ENCODE results near the gene RELCH.

Gene RELCH

GRCh38 chr18:62258093-62258492 lies 71.0 kb downstream of the RELCH start:
- peaks cover 2% of the 10 kb centered on the region for H3K4me1 Mint-ChIP-seq
- H3K27ac Mint-ChIP-seq = no peak overlapping the region
- no peak for DNase-seq (ENCODE audit: low spot score in 2 of 2)
- no peaks in the 10 kb centered on the region for H3K9me3 Mint-ChIP-seq
- no peaks in the 10 kb centered on the region for H3K27me3 Mint-ChIP-seq
- no peak for ATAC-seq (ENCODE audit: low read depth)
- H3K36me3 Mint-ChIP-seq = peaks cover 27% of the 10 kb centered on the region
- H3K4me3 Mint-ChIP-seq = no peak overlapping the region

GRCh38 chr18:62258616-62259015 lies 71.6 kb downstream of the RELCH start:
- no peak overlapping the region for H3K27ac Mint-ChIP-seq
- H3K36me3 Mint-ChIP-seq = peaks cover 27% of the 10 kb centered on the region
- DNase-seq (ENCODE audit: low spot score in 2 of 2) (no peak), ATAC-seq (ENCODE audit: low read depth) (no peak)
- H3K9me3 Mint-ChIP-seq = no peaks in the 10 kb centered on the region
- H3K4me3 Mint-ChIP-seq = no peak overlapping the region
- no peaks in the 10 kb centered on the region for H3K27me3 Mint-ChIP-seq
- peaks cover 2% of the 10 kb centered on the region for H3K4me1 Mint-ChIP-seq

GRCh38 chr18:62262061-62262460 lies 75.0 kb downstream of the RELCH start:
- DNase-seq (ENCODE audit: low spot score in 2 of 2) (no peak), ATAC-seq (ENCODE audit: low read depth) (no peak)
- Mint-ChIP-seq H3K36me3 (peaks cover 28% of the 10 kb centered on the region), H3K9me3 (no peaks in the 10 kb centered on the region), H3K27ac (no peak overlapping the region), H3K27me3 (no peaks in the 10 kb centered on the region), H3K4me3 (no peak overlapping the region), H3K4me1 (peaks cover 2% of the 10 kb centered on the region)

- no peak overlapping the region for H3K27ac Mint-ChIP-seq
- no peak for ATAC-seq (ENCODE audit: low read depth)
- no peaks in the 10 kb centered on the region for H3K4me1 Mint-ChIP-seq
- no peak overlapping the region for H3K4me3 Mint-ChIP-seq
- H3K27me3 Mint-ChIP-seq = no peaks in the 10 kb centered on the region
- H3K9me3 Mint-ChIP-seq = no peaks in the 10 kb centered on the region
- peaks cover 18% of the 10 kb centered on the region for H3K36me3 Mint-ChIP-seq
- DNase-seq (ENCODE audit: low spot score in 2 of 2) = no peak
Measured at GRCh38 chr18:62264984-62265383, 77.9 kb downstream of the RELCH start.

GRCh38 chr18:62277045-62277444 lies 90.0 kb downstream of the RELCH start:
- DNase-seq (ENCODE audit: low spot score in 2 of 2) (no peak), ATAC-seq (ENCODE audit: low read depth) (no peak)
- no peaks in the 10 kb centered on the region for H3K27me3 Mint-ChIP-seq
- H3K4me1 Mint-ChIP-seq = no peaks in the 10 kb centered on the region
- peaks cover 19% of the 10 kb centered on the region for H3K36me3 Mint-ChIP-seq
- no peak overlapping the region for H3K4me3 Mint-ChIP-seq
- H3K27ac Mint-ChIP-seq = peak overlapping the region; percentile 36
- no peaks in the 10 kb centered on the region for H3K9me3 Mint-ChIP-seq

- Mint-ChIP-seq H3K36me3 (peaks cover 27% of the 10 kb centered on the region), H3K27ac (no peak overlapping the region), H3K4me1 (no peaks in the 10 kb centered on the region), H3K27me3 (no peaks in the 10 kb centered on the region), H3K9me3 (no peaks in the 10 kb centered on the region), H3K4me3 (no peak overlapping the region)
- ATAC-seq (ENCODE audit: low read depth) (no peak), DNase-seq (ENCODE audit: low spot score in 2 of 2) (no peak)
Measured at GRCh38 chr18:62279561-62279960, 92.5 kb downstream of the RELCH start.

GRCh38 chr18:62280058-62280457 lies 93.0 kb downstream of the RELCH start:
- no peak for ATAC-seq (ENCODE audit: low read depth)
- Mint-ChIP-seq H3K27ac (no peak overlapping the region), H3K27me3 (no peaks in the 10 kb centered on the region), H3K4me1 (no peaks in the 10 kb centered on the region), H3K4me3 (no peak overlapping the region), H3K9me3 (no peaks in the 10 kb centered on the region), H3K36me3 (peaks cover 26% of the 10 kb centered on the region)
- DNase-seq (ENCODE audit: low spot score in 2 of 2) = no peak

GRCh38 chr18:62280786-62281185 lies 93.7 kb downstream of the RELCH start:
- ATAC-seq (ENCODE audit: low read depth) (no peak), DNase-seq (ENCODE audit: low spot score in 2 of 2) (no peak)
- no peaks in the 10 kb centered on the region for H3K27me3 Mint-ChIP-seq
- peak overlapping the region; percentile 17 for H3K27ac Mint-ChIP-seq
- no peaks in the 10 kb centered on the region for H3K9me3 Mint-ChIP-seq
- H3K4me3 Mint-ChIP-seq = no peak overlapping the region
- H3K36me3 Mint-ChIP-seq = peaks cover 28% of the 10 kb centered on the region
- H3K4me1 Mint-ChIP-seq = no peaks in the 10 kb centered on the region

- DNase-seq (ENCODE audit: low spot score in 2 of 2) (no peak), ATAC-seq (ENCODE audit: low read depth) (no peak)
- no peaks in the 10 kb centered on the region for H3K27me3 Mint-ChIP-seq
- peaks cover 26% of the 10 kb centered on the region for H3K36me3 Mint-ChIP-seq
- H3K27ac Mint-ChIP-seq = no peak overlapping the region
- H3K4me1 Mint-ChIP-seq = no peaks in the 10 kb centered on the region
- H3K4me3 Mint-ChIP-seq = no peak overlapping the region
- H3K9me3 Mint-ChIP-seq = no peaks in the 10 kb centered on the region
Measured at GRCh38 chr18:62281684-62282083, 94.6 kb downstream of the RELCH start.

GRCh38 chr18:62282188-62282629 lies 95.2 kb downstream of the RELCH start:
- H3K27me3 Mint-ChIP-seq = no peaks in the 10 kb centered on the region
- DNase-seq (ENCODE audit: low spot score in 2 of 2) = no peak
- peaks cover 23% of the 10 kb centered on the region for H3K36me3 Mint-ChIP-seq
- no peak overlapping the region for H3K27ac Mint-ChIP-seq
- H3K9me3 Mint-ChIP-seq = no peaks in the 10 kb centered on the region
- H3K4me3 Mint-ChIP-seq = no peak overlapping the region
- no peak for ATAC-seq (ENCODE audit: low read depth)
- H3K4me1 Mint-ChIP-seq = no peaks in the 10 kb centered on the region

GRCh38 chr18:62284637-62285036 lies 97.6 kb downstream of the RELCH start:
- no peaks in the 10 kb centered on the region for H3K9me3 Mint-ChIP-seq
- peaks cover 14% of the 10 kb centered on the region for H3K4me1 Mint-ChIP-seq
- no peaks in the 10 kb centered on the region for H3K27me3 Mint-ChIP-seq
- H3K4me3 Mint-ChIP-seq = no peak overlapping the region
- DNase-seq (ENCODE audit: low spot score in 2 of 2) = no peak
- no peak overlapping the region for H3K27ac Mint-ChIP-seq
- ATAC-seq (ENCODE audit: low read depth) = no peak
- H3K36me3 Mint-ChIP-seq = peaks cover 23% of the 10 kb centered on the region

GRCh38 chr18:62285281-62285680 lies 98.2 kb downstream of the RELCH start:
- no peaks in the 10 kb centered on the region for H3K27me3 Mint-ChIP-seq
- peaks cover 22% of the 10 kb centered on the region for H3K36me3 Mint-ChIP-seq
- DNase-seq (ENCODE audit: low spot score in 2 of 2) (no peak), ATAC-seq (ENCODE audit: low read depth) (no peak)
- H3K9me3 Mint-ChIP-seq = no peaks in the 10 kb centered on the region
- H3K4me1 Mint-ChIP-seq = peaks cover 14% of the 10 kb centered on the region
- peak overlapping the region; percentile 57 for H3K27ac Mint-ChIP-seq
- H3K4me3 Mint-ChIP-seq = no peak overlapping the region

- H3K4me3 Mint-ChIP-seq = peak overlapping the region; percentile 4
- peaks cover 14% of the 10 kb centered on the region for H3K36me3 Mint-ChIP-seq
- H3K4me1 Mint-ChIP-seq = peaks cover 14% of the 10 kb centered on the region
Measured at GRCh38 chr18:62287781-62288664, 101.0 kb downstream of the RELCH start.

GRCh38 chr18:62288665-62289008 lies 101.6 kb downstream of the RELCH start:
- ATAC-seq (ENCODE audit: low read depth) = peak; percentile 97
- Mint-ChIP-seq H3K27ac (no peak overlapping the region), H3K4me3 (no peak overlapping the region), H3K27me3 (no peaks in the 10 kb centered on the region), H3K36me3 (peaks cover 9% of the 10 kb centered on the region), H3K4me1 (peaks cover 14% of the 10 kb centered on the region), H3K9me3 (no peaks in the 10 kb centered on the region)
- peak in 1 of 2 donors; percentile 26 for DNase-seq (ENCODE audit: low spot score in 2 of 2)

More at GRCh38 chr18:62287781-62288664, 101.0 kb downstream of the RELCH start:
- Mint-ChIP-seq H3K9me3 (no peaks in the 10 kb centered on the region), H3K27ac (peak overlapping the region; percentile 13), H3K27me3 (no peaks in the 10 kb centered on the region)
- DNase-seq (ENCODE audit: low spot score in 2 of 2) (no peak), ATAC-seq (ENCODE audit: low read depth) (peak; percentile 6)

GRCh38 chr18:62289047-62289446 lies 102.0 kb downstream of the RELCH start:
- ATAC-seq (ENCODE audit: low read depth) = no peak
- no peak overlapping the region for H3K27ac Mint-ChIP-seq
- H3K9me3 Mint-ChIP-seq = no peaks in the 10 kb centered on the region
- H3K36me3 Mint-ChIP-seq = peaks cover 9% of the 10 kb centered on the region
- no peak for DNase-seq (ENCODE audit: low spot score in 2 of 2)
- H3K4me3 Mint-ChIP-seq = no peak overlapping the region
- H3K27me3 Mint-ChIP-seq = no peaks in the 10 kb centered on the region
- peaks cover 14% of the 10 kb centered on the region for H3K4me1 Mint-ChIP-seq

Measured in memory B cell (primary cell).